HG03342 (cell line): Measurements from ENCODE around the gene CHRDL2.
"Not testable (repeated sequence)": the region's sequence is repeated elsewhere in the genome, so short reads cannot be mapped to it uniquely, and the experiment has no call there.

Source experiments
- ATAC-seq: cut with Tn5 transposase; IDR thresholded peaks from one replicate; pipeline ENCODE4 v1.9.1; 2021; ENCODE audit warnings: mild to moderate bottlenecking, moderate library complexity; ENCODE audit not compliant: unreplicated experiment

Gene CHRDL2

GRCh38 chr11:74672332-74672955, 58.8 kb downstream of the CHRDL2 start:
- no peak for ATAC-seq

- ATAC-seq, result no peak
These were observed 59.6 kb downstream of the CHRDL2 start for GRCh38 chr11:74671520-74672196.

- no peak for ATAC-seq
These were observed 61.1 kb downstream of the CHRDL2 start for GRCh38 chr11:74670171-74670570.

- no peak for ATAC-seq
These were observed 61.7 kb downstream of the CHRDL2 start for GRCh38 chr11:74669211-74670160.

GRCh38 chr11:74663315-74663714, 67.9 kb downstream of the CHRDL2 start:
- no peak for ATAC-seq

GRCh38 chr11:74662487-74663103, 68.6 kb downstream of the CHRDL2 start:
- no peak for ATAC-seq

- ATAC-seq, result not testable (repeated sequence)
These were observed 72.1 kb downstream of the CHRDL2 start for GRCh38 chr11:74659124-74659523.

GRCh38 chr11:74654976-74655375, 76.2 kb downstream of the CHRDL2 start:
- no peak for ATAC-seq

- ATAC-seq, result no peak
These were observed 80.7 kb downstream of the CHRDL2 start for GRCh38 chr11:74650498-74650897.

- no peak for ATAC-seq
These were observed 82.3 kb downstream of the CHRDL2 start for GRCh38 chr11:74648894-74649293.

GRCh38 chr11:74647831-74648230, 83.4 kb downstream of the CHRDL2 start:
- ATAC-seq, result no peak

- no peak for ATAC-seq
These were observed 83.8 kb downstream of the CHRDL2 start for GRCh38 chr11:74647404-74647803.

- ATAC-seq, result no peak
These were observed 84.3 kb downstream of the CHRDL2 start for GRCh38 chr11:74646954-74647353.
